IgD-negative memory B cell (primary cell): ENCODE results near the gene TUBGCP6. TPM values are rescaled to one million over a fixed set of nuclear protein-coding genes. Genes with fewer than 3 reads are reported as not detected.

ENCODE experiments used
- H3K27ac Mint-ChIP-seq, 3 donors: one replicate each; pipeline ENCODE4 v1.8.0; 2020 to 2022; ENCODE audit warnings: mild to moderate bottlenecking in 3 of 3, mixed read lengths in 3 of 3, moderate library complexity in 1 of 3
- H3K27me3 Mint-ChIP-seq: one replicate; pipeline ENCODE4 v1.8.0; 2021; ENCODE audit warnings: mixed read lengths
- H3K36me3 Mint-ChIP-seq: one replicate; pipeline ENCODE4 v1.8.0; 2020; ENCODE audit warnings: mild to moderate bottlenecking, mixed read lengths
- H3K4me1 Mint-ChIP-seq, 3 donors: one replicate each; pipeline ENCODE4 v1.8.0; 2020 to 2022; ENCODE audit warnings: mixed read lengths in 3 of 3, mild to moderate bottlenecking in 1 of 3
- H3K4me3 Mint-ChIP-seq, 4 donors: one replicate each; pipeline ENCODE4 v1.8.0; 2020 to 2022; ENCODE audit warnings: mild to moderate bottlenecking in 4 of 4, mixed read lengths in 4 of 4, moderate library complexity in 3 of 4
- H3K9me3 Mint-ChIP-seq, 3 donors: one replicate each; pipeline ENCODE4 v1.8.0; 2020 to 2021; ENCODE audit warnings: mixed read lengths in 3 of 3, mild to moderate bottlenecking in 1 of 3
- polyA plus RNA-seq: library from polyadenylated mRNA; unstranded; fragments of 300-500 nt; fragmentation: Illumina TruSeq; gene quantifications from one replicate; pipeline ENCODE4 v1.2.3, GENCODE V29; 2021

TUBGCP6 gene
- polyA plus RNA-seq, 1 donor from 2014 or later: 17.0 TPM

DNA sequence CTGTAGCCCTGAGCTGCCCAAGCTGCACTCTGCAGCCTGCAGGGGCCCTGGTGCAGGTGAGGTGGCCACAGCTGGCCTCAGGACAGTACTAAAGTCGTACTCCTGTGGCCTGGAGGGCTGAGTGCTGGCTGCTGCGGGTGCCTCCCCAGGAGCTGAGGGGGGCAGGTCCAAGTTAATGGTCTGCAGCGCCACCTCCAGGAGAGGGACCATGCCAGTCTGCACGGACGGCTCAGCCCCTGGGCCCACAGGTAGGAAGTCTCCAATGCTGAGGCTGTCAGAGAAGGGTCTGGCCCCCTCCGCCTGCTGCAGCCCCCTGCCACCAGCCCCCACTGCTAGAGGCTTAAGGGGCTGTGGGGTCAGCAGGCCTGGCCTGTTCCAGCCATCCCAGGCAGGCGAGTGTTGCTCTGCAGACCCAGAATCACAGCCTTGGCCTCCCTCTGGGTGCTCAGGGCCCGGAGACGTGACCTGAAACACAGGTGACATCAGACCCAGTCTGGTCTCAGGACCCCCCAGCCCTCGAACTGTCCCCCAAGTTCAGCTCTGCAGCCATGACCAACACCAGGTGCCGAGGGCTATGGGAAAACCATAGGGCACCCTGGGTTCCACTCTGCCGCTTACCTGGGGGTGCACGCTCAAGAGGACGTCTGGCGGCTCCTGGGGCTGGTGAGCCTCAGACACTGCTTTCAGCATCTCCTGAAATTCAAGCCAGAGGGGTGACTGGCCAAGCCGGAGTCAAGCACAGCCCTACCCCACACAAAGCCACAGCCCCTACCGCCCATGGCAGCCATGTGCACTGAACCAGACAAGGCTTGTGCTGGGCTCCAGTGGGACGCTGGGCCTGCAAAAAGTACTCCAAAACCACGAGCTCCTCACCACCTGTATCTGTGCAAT is 23.2 kb downstream of the TUBGCP6 start:
- Mint-ChIP-seq H3K9me3 (no peaks in the 10 kb centered on the region), H3K27ac (no peak overlapping the region), H3K36me3 (peaks cover 2% of the 10 kb centered on the region)

DNA sequence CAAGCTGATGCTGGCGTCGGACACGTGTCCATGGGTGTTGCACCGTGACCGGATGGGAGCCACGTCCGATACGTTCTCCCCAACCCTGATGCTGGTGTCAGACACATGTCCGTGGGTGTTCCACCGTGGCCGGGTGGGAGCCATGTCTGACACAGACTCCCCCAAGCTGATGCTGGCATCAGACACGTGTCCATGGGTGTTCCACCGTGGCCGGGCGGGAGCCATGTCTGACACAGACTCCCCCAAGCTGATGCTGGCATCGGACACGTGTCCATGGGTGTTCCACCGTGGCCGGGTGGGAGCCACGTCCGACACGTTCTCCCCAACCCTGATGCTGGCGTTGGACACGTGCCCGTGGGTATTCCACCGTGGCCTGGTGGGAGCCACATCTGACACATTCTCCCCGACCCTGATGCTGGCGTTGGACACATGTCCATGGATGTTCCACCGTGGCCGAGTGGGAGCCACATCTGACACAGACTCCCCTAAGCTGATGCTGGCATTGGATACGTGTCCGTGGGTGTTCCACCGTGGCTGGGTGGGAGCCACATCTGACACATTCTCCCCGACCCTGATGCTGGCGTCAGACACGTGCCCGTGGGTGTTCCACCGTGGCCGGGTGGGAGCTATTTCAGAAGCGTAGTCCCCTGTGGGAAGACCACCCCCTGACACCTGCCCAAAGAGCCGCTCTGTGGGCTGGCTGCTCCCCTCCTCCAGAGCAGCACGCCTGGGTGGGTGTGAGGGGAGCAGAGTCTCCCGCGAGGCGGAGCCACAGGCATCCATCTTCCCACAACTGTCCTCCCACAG is 24.0 kb downstream of the TUBGCP6 start:
- H3K27ac Mint-ChIP-seq: no peak overlapping the region
- no peak overlapping the region for H3K4me3 Mint-ChIP-seq
- peaks cover 2% of the 10 kb centered on the region for H3K36me3 Mint-ChIP-seq
- H3K27me3 Mint-ChIP-seq: no peaks in the 10 kb centered on the region
- H3K9me3 Mint-ChIP-seq: no peaks in the 10 kb centered on the region
- H3K4me1 Mint-ChIP-seq: no peaks in the 10 kb centered on the region

More for the DNA sequence above, 23.2 kb downstream of the TUBGCP6 start:
- Mint-ChIP-seq H3K4me3 (no peak overlapping the region), H3K27me3 (no peaks in the 10 kb centered on the region), H3K4me1 (no peaks in the 10 kb centered on the region)

DNA sequence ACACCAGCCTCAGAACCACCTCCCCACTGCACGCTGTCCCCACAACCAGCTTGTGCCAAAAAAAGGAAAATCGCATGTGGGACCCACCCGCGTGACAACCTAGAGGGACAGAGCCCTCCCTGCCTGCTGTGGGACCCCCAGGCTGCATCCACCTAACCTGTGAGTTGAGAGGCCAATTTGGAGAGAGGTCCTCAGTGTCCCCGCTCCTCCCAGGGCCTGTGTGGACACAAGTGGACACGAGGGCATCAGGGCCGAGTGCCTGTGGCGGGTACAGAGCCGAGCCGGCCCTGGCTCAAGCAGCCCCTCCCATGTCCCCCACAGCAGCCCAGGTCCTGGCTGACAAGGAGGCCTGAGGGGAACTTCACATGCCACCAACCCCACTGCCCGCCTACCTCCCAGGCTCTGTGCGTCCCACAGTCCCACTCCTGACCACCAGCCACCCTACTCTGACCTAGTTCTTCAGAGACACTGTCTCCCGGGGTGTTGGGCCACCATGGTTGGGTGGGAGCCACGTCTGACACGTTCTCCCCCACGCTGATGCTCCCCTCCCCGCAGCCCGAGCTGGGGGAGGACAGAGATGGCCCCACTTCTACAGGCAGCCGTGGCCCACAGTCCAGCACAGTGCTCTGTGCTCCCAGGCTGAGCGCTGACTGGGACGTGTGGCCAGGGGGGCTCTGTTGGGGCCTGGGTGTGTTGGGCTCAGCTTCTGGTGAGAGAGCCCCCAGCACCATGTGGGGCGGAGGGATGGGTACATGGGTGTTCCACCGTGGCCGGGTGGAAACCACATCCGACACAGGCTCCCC is 24.8 kb downstream of the TUBGCP6 start:
- Mint-ChIP-seq H3K27ac (peak overlapping the region in 1 of 3 donors; percentile 39), H3K9me3 (no peaks in the 10 kb centered on the region), H3K4me1 (peaks cover 0 to under 1% (median under 1%) of the 10 kb centered on the region in 3 donors), H3K27me3 (no peaks in the 10 kb centered on the region), H3K4me3 (peak overlapping the region in 1 of 4 donors; percentile 33), H3K36me3 (peaks cover 2% of the 10 kb centered on the region)

DNA sequence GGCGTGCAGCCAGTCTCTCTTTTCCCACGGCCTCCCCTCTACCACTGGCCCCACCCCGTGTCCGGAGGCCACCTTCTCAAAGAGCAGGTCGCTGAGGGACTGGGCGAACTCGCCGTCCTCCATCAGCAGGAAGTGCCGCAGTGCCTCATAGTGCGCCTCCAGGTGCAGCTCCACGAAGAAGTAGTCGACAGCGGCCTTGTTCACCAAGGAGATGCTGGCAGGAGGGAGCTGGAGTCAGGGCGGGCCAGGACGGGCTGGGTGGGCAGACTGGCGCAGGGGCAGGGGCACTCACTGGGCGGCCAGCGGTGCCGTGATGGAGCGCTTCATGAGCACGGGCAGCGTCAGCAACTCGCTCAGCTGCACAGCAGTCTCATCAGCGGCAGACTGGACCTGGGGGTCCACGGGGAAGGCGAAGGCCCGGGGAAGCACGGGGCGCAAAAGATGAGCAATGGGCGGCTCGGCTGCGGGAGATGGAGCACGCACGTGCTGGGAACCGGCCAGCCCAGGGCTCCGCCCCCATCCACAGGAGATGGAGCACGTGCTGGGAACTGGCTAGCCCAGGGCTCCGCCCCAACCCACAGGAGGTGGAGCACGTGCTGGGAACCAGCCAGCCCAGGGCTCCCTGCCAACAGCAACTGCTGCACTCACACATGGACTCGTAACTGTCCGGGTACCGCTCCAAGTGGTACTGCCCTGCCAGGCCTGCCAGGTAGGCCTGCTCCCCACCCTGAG is 25.7 kb downstream of the TUBGCP6 start:
- Mint-ChIP-seq H3K27ac (peak overlapping the region in 1 of 3 donors; percentile 39), H3K36me3 (peaks cover 3% of the 10 kb centered on the region), H3K4me1 (peaks cover 3 to 5% (median 5%) of the 10 kb centered on the region in 3 donors), H3K27me3 (no peaks in the 10 kb centered on the region), H3K9me3 (no peaks in the 10 kb centered on the region), H3K4me3 (no peak overlapping the region)

DNA sequence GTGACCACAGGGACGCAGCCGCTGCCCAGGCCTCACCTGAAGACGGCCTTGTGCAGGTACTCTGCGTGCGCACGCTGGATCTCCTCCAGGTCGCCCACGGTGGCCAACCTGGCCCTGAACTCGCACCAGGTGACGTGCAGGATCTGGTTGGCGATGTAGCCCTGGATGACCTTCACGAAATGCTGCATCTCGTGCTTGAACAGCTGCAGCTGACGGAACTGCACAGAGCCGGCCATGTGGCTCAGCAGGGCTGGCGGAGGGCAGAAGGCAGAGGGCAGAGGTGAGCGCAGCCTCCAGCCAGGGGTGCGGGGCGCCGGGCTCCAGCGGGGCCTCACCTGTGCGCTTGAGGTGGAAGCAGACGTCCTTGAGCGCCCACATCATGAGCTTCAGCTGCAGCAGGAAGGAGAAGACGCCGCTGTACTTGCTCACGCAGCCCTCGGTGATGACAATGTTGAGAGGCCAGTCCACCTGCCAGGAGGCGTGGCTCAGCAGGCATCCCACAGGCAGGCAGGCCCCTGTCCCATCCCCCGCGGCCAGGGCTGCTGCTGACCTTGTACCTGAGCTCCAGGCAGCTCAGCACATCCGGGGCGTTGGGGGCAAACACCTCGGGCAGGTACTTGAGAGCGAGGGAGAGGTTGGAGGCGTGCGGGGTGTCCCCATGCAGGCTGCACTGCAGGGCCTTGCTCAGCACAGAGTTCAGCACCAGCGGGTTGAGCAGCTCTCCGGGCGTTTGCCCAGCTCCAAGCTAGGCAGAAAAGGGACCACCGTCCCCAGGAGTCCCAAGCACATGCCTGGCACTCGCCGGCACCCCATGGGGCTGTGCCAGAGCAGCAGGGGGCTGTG is 26.4 kb downstream of the TUBGCP6 start:
- peaks cover 3 to 5% (median 5%) of the 10 kb centered on the region in 3 donors for H3K4me1 Mint-ChIP-seq
- no peak overlapping the region for H3K27ac Mint-ChIP-seq
- no peaks in the 10 kb centered on the region for H3K9me3 Mint-ChIP-seq
- peaks cover 5% of the 10 kb centered on the region for H3K36me3 Mint-ChIP-seq
- H3K4me3 Mint-ChIP-seq: no peak overlapping the region
- H3K27me3 Mint-ChIP-seq: no peaks in the 10 kb centered on the region

DNA sequence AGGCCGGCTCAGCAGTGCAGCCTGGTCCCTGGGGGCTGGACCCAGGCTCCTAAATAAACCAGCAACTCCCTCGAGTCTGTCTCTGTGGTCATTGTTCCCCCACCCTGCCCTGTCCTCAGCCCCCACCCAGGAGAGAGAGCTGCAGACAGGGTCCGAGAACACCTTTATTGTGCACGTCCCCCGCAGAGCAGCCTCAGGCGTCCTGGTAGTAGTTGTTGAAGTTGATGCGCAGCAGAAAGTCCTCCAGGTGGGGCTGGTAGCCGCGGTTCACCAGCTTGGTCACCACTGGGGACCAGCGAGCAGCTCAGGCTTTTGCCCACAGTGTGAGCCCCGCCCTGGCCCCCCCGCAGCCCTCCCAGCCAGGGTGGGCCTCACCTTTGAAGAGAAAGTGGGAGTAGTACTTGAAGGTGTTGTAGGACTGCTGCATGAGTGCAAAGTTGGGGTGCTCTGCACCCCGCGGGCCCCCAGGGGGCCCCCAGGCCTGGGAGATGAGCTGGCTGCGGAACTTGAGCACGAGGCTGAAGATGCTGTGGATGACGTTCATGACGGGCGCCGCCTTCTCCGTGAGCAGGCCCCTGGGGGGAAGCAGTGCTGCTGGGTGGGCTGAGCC is 27.2 kb downstream of the TUBGCP6 start:
- Mint-ChIP-seq H3K27ac (no peak overlapping the region), H3K4me1 (peaks cover 3 to 5% (median 5%) of the 10 kb centered on the region in 3 donors), H3K36me3 (peaks cover 5% of the 10 kb centered on the region)

DNA sequence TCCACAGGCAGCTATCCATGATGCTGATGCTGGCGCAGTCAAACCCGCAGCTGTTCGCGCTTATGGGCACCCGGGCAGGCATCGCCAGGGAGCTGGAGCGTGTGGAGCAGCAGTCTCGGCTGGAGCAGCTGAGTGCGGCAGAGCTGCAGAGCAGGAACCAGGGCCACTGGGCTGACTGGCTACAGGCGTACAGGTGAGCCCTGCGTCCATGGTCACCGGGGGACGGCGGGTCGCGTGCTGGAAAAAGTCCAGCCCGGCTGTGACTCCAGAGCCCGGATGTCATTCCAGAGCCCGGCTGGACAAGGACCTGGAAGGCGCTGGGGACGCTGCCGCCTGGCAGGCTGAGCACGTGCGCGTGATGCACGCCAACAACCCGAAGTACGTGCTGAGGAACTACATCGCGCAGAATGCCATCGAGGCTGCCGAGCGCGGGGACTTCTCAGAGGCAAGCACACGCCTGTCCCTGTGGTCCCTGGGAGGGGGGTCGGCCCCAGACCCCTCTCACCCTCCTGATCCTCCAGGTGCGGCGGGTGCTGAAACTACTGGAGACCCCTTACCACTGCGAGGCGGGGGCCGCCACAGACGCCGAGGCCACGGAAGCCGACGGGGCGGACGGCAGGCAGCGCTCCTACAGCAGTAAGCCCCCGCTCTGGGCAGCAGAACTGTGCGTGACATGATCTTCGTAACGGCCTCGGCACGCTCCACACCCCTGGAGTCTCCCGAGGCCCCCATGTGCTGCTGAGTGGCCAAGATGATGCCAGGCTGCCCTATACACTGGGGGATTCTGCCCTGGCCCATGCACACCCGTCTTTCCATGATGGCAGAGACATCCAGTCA is 27.9 kb downstream of the TUBGCP6 start:
- H3K4me1 Mint-ChIP-seq: peaks cover 3 to 6% (median 5%) of the 10 kb centered on the region in 3 donors
- H3K4me3 Mint-ChIP-seq: no peak overlapping the region
- no peak overlapping the region for H3K27ac Mint-ChIP-seq

More for the DNA sequence above, 27.2 kb downstream of the TUBGCP6 start:
- no peaks in the 10 kb centered on the region for H3K27me3 Mint-ChIP-seq
- H3K9me3 Mint-ChIP-seq: no peaks in the 10 kb centered on the region
- no peak overlapping the region for H3K4me3 Mint-ChIP-seq

DNA sequence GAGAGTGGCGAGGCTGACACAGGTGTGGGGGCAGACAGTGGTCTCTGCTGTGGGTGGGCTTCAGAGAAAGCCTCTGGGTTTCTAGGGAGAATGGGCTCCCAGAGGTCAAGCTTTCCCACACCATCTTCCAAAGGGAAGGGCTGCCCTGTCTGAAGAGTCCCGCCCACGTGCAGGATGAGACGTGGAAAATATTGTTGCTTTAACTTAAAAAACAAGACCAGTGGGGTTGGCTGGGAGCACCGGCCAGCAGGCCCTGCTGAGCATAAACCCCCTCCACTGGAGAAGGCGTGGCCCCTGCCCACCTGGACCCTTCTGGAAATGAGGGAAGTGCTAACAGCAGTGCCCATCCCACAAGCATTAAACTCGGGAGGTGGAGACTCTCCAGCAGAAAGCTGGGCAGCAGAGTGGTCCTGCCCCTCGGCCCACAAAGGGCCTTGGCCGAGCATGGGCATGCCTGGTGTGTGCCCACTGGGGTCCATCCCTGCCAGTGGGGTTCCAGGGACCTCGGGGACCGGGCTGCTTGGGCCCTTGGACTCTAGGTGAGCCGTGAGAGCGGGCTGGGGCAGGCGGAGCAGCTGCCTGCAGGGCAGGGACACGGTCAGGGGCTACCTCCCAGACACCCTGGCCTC is 28.7 kb downstream of the TUBGCP6 start:
- H3K27ac Mint-ChIP-seq: peak overlapping the region in 2 of 3 donors; percentile 64 to 92
- H3K9me3 Mint-ChIP-seq: no peaks in the 10 kb centered on the region
- H3K36me3 Mint-ChIP-seq: peaks cover 5% of the 10 kb centered on the region
- H3K27me3 Mint-ChIP-seq: no peaks in the 10 kb centered on the region
- H3K4me3 Mint-ChIP-seq: no peak overlapping the region
- H3K4me1 Mint-ChIP-seq: peaks cover 3 to 6% (median 5%) of the 10 kb centered on the region in 3 donors

More for the DNA sequence above, 27.9 kb downstream of the TUBGCP6 start:
- Mint-ChIP-seq H3K9me3 (no peaks in the 10 kb centered on the region), H3K36me3 (peaks cover 5% of the 10 kb centered on the region), H3K27me3 (no peaks in the 10 kb centered on the region)

DNA sequence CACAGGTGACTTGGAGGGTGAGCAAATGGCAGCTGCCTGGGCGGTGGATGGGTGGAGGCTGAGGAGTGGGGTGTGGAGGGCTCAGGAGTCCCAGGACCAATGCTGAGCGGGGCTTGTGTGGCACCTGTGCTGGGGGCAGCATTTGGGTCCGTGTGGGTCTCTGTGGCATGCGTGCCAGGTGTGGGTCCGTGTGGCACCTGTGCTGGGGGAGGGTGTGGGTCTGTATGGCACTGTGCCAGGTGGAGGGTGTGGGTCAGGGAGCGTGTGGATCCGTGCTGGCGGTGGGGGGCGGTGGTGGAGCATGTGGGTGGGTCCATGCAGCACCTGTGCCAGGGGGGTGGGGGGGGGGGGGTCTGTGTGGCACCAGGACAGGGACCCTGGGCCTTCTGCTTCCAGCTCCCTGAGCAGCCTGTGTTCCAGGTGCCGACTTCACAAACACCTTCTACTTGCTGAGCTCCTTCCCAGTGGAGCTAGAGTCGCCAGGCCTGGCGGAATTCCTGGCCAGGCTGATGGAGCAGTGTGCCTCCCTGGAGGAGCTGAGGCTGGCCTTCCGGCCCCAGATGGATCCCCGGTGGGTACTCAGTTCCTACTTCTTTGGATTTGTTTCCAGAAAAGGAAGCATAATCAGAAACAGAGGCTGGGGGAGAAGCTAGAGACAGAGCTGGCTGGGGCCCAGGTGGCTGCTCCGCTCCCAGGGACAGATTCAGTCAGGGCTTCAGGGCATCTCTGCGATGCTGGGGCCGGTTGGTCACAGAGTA is 29.3 kb downstream of the TUBGCP6 start:
- Mint-ChIP-seq H3K4me1 (peaks cover 3 to 8% (median 5%) of the 10 kb centered on the region in 3 donors), H3K9me3 (no peaks in the 10 kb centered on the region), H3K4me3 (no peak overlapping the region), H3K36me3 (peaks cover 3% of the 10 kb centered on the region), H3K27me3 (no peaks in the 10 kb centered on the region), H3K27ac (peak overlapping the region in 2 of 3 donors; percentile 85 to 92)

DNA sequence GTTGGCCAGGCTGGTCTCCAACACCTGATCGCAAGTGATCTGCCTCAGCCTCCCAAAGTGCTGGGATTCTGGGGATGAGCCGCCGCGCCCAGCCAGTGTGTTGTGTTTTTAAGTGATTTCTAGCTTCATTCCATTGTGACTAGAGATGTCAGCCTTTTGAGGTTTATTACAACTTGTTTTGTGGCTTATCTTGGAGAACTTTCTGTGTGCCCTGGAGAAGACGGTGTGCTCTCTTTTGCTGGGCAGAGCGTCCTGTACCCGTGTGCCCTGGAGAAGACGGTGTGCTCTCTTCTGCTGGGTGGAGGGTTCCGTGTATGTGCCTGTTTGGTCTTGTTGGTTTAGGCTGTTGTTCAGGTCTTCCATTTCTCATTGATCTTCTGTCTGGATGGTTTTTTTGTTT is 31.6 kb downstream of the TUBGCP6 start:
- H3K4me3 Mint-ChIP-seq: no peak overlapping the region
- H3K27ac Mint-ChIP-seq: no peak overlapping the region
- no peaks in the 10 kb centered on the region for H3K9me3 Mint-ChIP-seq
- peaks cover 8 to 12% (median 9%) of the 10 kb centered on the region in 3 donors for H3K4me1 Mint-ChIP-seq
- no peaks in the 10 kb centered on the region for H3K27me3 Mint-ChIP-seq
- H3K36me3 Mint-ChIP-seq: peaks cover 3% of the 10 kb centered on the region

DNA sequence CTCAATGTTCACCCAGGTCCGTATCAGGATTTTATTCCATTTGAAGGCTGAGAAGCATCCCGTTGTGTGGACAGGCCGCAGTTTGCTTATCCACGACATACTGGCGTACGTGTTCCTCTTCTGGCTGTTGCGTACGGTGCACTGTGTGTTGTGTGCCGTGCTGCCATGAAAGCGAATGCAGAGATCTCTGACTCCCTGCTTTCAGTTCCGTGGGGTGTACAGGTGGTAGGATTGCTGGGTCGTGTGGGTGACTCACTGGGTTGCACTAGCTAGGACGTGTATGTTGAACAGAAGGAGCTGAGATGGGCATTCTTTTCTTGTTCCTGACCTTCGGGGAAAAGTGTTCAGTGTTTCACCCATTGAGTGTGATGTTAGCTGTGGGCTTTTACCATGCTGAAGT is 33.7 kb downstream of the TUBGCP6 start:
- H3K4me3 Mint-ChIP-seq: peak overlapping the region in 1 of 4 donors; percentile 26
- H3K27me3 Mint-ChIP-seq: no peaks in the 10 kb centered on the region
- H3K27ac Mint-ChIP-seq: peak overlapping the region in 2 of 3 donors; percentile 25 to 38
- H3K9me3 Mint-ChIP-seq: no peaks in the 10 kb centered on the region
- peaks cover 3% of the 10 kb centered on the region for H3K36me3 Mint-ChIP-seq
- H3K4me1 Mint-ChIP-seq: peaks cover 9 to 17% (median 15%) of the 10 kb centered on the region in 3 donors
